Nephron progenitor cell (in vitro differentiated cells): ENCODE data around the gene PITPNB.

Experiments
- DNase-seq: peaks from one replicate; pipeline ENCODE4 v3.0.0; 2021
- H3K27ac Mint-ChIP-seq: 2 replicates; pipeline ENCODE4 v1.8.0; 2021; ENCODE audit warnings: mild to moderate bottlenecking, moderate library complexity, mixed read lengths
- H3K27me3 Mint-ChIP-seq: 2 replicates; pipeline ENCODE4 v1.8.0; 2021; ENCODE audit warnings: mild to moderate bottlenecking, low read depth, mixed read lengths; ENCODE audit not compliant: poor library complexity
- H3K36me3 Mint-ChIP-seq: 2 replicates; pipeline ENCODE4 v1.8.0; 2021; ENCODE audit warnings: low read depth, mixed read lengths
- H3K4me1 Mint-ChIP-seq: 2 replicates; pipeline ENCODE4 v1.8.0; 2021; ENCODE audit warnings: mixed read lengths
- H3K4me3 Mint-ChIP-seq: 2 replicates; pipeline ENCODE4 v1.8.0; 2021; ENCODE audit warnings: mild to moderate bottlenecking, moderate library complexity, mixed read lengths
- H3K9me3 Mint-ChIP-seq: 2 replicates; pipeline ENCODE4 v1.8.0; 2021; ENCODE audit warnings: mild to moderate bottlenecking, moderate library complexity, mixed read lengths
- TF ChIP-seq, protein P1 (sequence below): fragments of 200-600 bp; sonication (generic); IDR thresholded peaks from 2 replicates; pipeline ENCODE4 v1.5.0; 2021; ENCODE audit warnings: antibody characterized with exemption

The PITPNB gene

DNA sequence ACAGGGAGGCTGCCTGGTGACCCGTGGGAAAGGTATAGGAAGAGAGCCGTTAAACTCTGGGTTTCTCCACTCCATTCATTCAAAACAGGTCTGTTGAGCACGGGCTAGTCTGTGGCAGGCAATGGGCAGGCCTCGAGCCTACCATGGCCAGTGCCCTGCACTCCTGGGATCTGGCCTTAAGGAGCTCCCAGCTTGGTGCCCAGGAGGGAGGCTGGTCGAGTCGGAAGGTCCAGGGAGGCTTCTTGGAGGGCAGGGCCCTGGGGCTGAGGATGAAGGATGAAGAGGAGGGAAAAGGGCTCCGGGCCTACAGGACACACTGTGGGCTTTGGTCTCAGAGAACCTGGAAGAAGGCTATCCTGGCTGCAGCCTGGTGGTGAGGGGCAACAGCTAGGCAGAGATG is 75.6 kb downstream of the PITPNB start:
- TF ChIP-seq, protein P1, sequence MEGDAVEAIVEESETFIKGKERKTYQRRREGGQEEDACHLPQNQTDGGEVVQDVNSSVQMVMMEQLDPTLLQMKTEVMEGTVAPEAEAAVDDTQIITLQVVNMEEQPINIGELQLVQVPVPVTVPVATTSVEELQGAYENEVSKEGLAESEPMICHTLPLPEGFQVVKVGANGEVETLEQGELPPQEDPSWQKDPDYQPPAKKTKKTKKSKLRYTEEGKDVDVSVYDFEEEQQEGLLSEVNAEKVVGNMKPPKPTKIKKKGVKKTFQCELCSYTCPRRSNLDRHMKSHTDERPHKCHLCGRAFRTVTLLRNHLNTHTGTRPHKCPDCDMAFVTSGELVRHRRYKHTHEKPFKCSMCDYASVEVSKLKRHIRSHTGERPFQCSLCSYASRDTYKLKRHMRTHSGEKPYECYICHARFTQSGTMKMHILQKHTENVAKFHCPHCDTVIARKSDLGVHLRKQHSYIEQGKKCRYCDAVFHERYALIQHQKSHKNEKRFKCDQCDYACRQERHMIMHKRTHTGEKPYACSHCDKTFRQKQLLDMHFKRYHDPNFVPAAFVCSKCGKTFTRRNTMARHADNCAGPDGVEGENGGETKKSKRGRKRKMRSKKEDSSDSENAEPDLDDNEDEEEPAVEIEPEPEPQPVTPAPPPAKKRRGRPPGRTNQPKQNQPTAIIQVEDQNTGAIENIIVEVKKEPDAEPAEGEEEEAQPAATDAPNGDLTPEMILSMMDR, result no peak
- H3K27ac Mint-ChIP-seq, result peak overlapping the region; percentile 26
- H3K9me3 Mint-ChIP-seq, result peaks cover 5% of the 10 kb centered on the region
- no peak for DNase-seq
- H3K36me3 Mint-ChIP-seq, result peaks cover 13% of the 10 kb centered on the region
- peak overlapping the region; percentile 35 for H3K4me3 Mint-ChIP-seq
- peaks cover 8% of the 10 kb centered on the region for H3K27me3 Mint-ChIP-seq
- H3K4me1 Mint-ChIP-seq, result peaks cover 70% of the 10 kb centered on the region

DNA sequence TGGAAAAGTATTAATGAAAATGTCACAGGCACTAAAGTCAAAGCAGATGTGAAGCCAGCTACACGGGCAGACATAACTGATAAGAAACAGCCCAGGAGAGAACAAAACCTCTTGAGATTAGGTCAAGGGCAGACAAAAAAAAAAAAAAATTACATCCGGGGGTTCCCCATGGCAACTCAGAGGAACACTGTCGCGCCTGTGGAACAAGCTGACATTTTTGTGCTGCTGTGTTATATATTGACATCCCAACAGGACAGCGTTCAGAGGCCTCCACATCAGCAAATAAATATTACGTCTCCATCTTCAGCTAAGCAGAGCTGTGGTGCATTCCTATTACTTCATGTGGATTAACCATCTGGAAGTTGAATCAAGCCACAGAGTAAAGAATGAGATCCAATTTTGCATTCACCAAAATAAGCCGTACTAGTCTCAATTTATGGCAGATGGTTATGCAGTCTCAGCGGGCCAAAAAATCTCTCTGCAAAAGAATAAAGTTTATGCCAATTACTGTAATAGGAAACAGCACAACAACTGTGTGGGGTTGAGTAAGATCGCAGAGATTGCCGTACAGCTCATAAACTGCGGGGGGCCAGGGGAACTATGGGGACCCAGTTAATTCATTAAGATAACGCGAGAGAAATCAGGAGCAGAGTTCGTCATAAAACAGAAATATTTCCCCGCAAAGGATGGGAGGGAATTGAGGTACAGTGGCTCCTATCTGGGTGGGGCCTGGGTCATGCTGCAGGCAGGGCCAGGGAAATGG is 76.2 kb downstream of the PITPNB start:
- Mint-ChIP-seq H3K27ac (no peak overlapping the region), H3K27me3 (peaks cover 11% of the 10 kb centered on the region), H3K4me3 (peak overlapping the region; percentile 35), H3K4me1 (peaks cover 64% of the 10 kb centered on the region), H3K36me3 (peaks cover 11% of the 10 kb centered on the region), H3K9me3 (peaks cover 11% of the 10 kb centered on the region)
- no peak for DNase-seq
- TF ChIP-seq, protein P1, result no peak

DNA sequence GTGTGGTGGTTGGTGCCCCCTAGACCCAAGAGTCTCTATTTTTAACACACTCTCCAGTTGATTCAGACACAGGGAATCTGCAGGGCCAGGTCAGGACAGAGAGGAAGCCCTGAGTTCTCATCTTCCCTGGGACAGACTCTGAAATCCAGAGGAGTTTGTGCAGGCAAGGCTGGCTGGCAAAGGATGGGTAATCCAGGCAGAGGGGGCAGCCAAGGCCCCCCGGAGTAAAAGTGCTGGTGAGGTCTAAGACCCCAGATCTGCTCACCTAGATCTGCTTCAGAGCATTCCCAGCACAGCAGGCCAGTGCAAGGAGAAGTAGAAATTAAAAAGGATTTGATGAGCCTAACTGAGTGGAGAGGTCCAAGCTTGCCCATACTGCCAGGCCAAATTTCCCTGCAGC is 76.9 kb downstream of the PITPNB start:
- Mint-ChIP-seq H3K4me1 (peaks cover 57% of the 10 kb centered on the region), H3K4me3 (no peak overlapping the region), H3K9me3 (peaks cover 17% of the 10 kb centered on the region), H3K27me3 (peaks cover 14% of the 10 kb centered on the region), H3K36me3 (peaks cover 14% of the 10 kb centered on the region), H3K27ac (no peak overlapping the region)
- no peak for DNase-seq
- TF ChIP-seq, protein P1, result no peak

DNA sequence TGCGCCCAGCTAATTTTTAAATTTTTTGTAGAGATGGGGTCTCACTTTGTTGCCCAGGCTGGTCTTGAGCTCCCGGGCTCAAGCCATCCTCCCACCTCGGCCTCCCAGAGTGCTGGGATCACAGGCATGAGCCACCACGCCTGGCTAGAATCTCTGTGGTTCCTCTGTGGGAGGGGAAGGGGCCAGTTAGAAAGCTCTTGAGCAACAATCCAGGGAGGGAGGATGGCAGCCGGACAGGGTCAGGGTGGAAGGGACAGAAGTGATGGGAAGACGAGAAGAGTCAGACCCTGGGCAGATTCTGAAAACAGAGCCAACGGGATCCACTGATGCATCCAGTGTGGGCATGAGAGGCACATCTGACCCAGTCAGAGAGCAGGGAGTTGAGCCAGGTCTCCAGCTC is 78.6 kb downstream of the PITPNB start:
- peaks cover 17% of the 10 kb centered on the region for H3K36me3 Mint-ChIP-seq
- TF ChIP-seq, protein P1, result no peak
- DNase-seq, result no peak
- H3K27me3 Mint-ChIP-seq, result peaks cover 14% of the 10 kb centered on the region
- peaks cover 50% of the 10 kb centered on the region for H3K4me1 Mint-ChIP-seq
- H3K27ac Mint-ChIP-seq, result no peak overlapping the region
- H3K9me3 Mint-ChIP-seq, result peaks cover 26% of the 10 kb centered on the region
- H3K4me3 Mint-ChIP-seq, result no peak overlapping the region

DNA sequence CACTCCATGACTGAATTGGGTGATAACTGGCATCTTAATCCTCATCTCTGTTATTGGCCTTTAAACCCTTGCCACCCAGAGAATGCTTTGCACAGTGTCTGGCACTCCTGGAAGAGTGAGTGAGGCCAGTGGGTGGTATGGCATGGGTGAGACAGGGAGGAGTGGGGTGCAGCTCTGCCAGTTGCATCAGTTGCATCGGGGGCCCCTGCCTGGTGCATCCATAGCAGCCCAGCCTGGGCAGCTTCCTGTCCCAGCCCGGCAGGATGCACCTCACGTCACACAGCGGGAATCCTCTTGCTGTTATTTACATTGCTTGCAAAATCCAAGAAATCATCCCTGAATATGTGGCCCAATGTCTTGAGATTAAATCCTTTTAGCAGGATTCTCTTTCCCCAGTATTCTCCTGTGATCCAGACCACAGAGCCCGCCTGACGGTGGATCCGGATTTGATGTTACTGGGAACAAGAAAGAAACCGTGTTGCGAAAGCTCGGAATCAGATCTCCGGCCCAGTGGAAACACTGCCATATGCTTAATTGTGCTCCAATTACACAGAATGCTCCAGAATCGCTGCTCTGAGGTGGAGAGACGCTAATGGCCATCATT is 79.9 kb downstream of the PITPNB start:
- Mint-ChIP-seq H3K9me3 (peaks cover 26% of the 10 kb centered on the region), H3K27me3 (peaks cover 14% of the 10 kb centered on the region), H3K36me3 (peaks cover 17% of the 10 kb centered on the region), H3K4me1 (peaks cover 41% of the 10 kb centered on the region), H3K4me3 (no peak overlapping the region), H3K27ac (no peak overlapping the region)
- DNase-seq, result no peak
- TF ChIP-seq, protein P1, result no peak
